Stimulated activated naive CD8-positive, alpha-beta T cell treated with anti-CD3 and anti-CD28 coated beads, Interleukin-15, amount 100 ng/mL, for 72 hours (primary cell): ENCODE measurements around the gene RARB.
A peak's percentile ranks its signal among the peaks of the same experiment; 100 is the strongest.

Source experiments
- ATAC-seq: fragments of 150-1000 bp; cut with Tn5 transposase; 2 replicates; pipeline ENCODE4 v1.10.0; 2021; ENCODE audit warnings: mild to moderate bottlenecking, moderate library complexity
- DNase-seq, 2 donors: peaks; one replicate each; pipeline ENCODE4 v3.0.0; 2021 to 2022
- H3K27ac Mint-ChIP-seq, 2 donors: one replicate each; pipeline ENCODE4 v1.8.0; 2022; ENCODE audit warnings: mild to moderate bottlenecking in 2 of 2, mixed read lengths in 2 of 2, moderate library complexity in 2 of 2
- H3K27me3 Mint-ChIP-seq: one replicate; pipeline ENCODE4 v1.8.0; 2022; ENCODE audit warnings: mixed read lengths
- H3K4me1 Mint-ChIP-seq: one replicate; pipeline ENCODE4 v1.8.0; 2022; ENCODE audit warnings: mild to moderate bottlenecking, mixed read lengths
- H3K4me3 Mint-ChIP-seq, 2 donors: one replicate each; pipeline ENCODE4 v1.8.0; 2022; ENCODE audit warnings: mild to moderate bottlenecking in 2 of 2, mixed read lengths in 2 of 2, moderate library complexity in 1 of 2
- H3K9me3 Mint-ChIP-seq, 2 donors: one replicate each; pipeline ENCODE4 v1.8.0; 2022; ENCODE audit warnings: mixed read lengths in 2 of 2

Gene RARB

DNA sequence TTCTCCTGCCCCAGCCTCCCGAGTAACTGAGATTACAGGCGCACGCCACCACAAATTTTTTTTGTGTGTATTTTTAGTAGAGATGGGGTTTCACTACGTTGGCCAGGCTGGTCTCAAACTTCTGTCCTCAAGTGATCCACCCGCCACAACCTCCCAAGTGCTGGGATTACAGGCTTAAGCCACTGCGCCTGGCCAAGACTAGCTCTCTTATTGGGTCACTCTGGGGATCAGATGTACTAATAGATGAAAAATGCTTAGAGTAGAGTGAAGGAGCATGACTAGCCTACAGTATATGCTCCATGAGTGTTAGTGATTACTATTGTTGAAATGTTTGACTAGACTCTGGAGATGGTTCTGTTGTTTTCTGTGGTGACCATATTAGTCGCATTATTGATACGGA is 21.8 kb downstream of the RARB start:
- Mint-ChIP-seq H3K27me3 (no peaks in the 10 kb centered on the region), H3K27ac (no peak overlapping the region), H3K4me3 (no peak overlapping the region), H3K9me3 (no peaks in the 10 kb centered on the region), H3K4me1 (no peaks in the 10 kb centered on the region)
- DNase-seq (no peak), ATAC-seq (no peak)

DNA sequence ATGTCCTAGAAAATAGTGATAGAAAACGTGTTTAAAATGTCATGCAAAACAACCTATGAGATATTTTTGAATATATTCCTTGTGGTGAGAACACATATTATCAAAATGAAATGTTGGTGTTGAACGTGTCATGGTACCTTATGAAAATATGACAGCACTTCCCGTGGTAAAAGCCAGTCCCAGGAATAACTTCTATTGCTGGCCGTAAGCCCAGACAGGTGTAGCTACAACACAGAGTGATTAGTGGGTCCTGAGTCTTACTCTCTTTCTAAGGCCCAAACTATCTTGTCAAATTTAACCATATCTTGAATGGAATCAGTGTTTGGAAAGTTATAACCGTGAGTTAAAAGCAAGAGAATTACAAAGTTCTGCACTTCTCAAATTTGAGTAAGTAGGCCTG is 24.1 kb downstream of the RARB start:
- DNase-seq (no peak), ATAC-seq (no peak)
- H3K4me3 Mint-ChIP-seq: no peak overlapping the region
- no peaks in the 10 kb centered on the region for H3K27me3 Mint-ChIP-seq
- H3K27ac Mint-ChIP-seq: no peak overlapping the region
- no peaks in the 10 kb centered on the region for H3K4me1 Mint-ChIP-seq
- no peaks in the 10 kb centered on the region for H3K9me3 Mint-ChIP-seq

GRCh38 chr3:25452740-25453139 is 24.7 kb downstream of the RARB start:
- H3K9me3 Mint-ChIP-seq: no peaks in the 10 kb centered on the region
- no peak overlapping the region for H3K4me3 Mint-ChIP-seq
- no peak for ATAC-seq
- H3K27me3 Mint-ChIP-seq: no peaks in the 10 kb centered on the region
- H3K4me1 Mint-ChIP-seq: no peaks in the 10 kb centered on the region
- H3K27ac Mint-ChIP-seq: no peak overlapping the region
- DNase-seq: no peak

- H3K27me3 Mint-ChIP-seq: no peaks in the 10 kb centered on the region
- H3K27ac Mint-ChIP-seq: no peak overlapping the region
- no peak for ATAC-seq
- no peaks in the 10 kb centered on the region for H3K9me3 Mint-ChIP-seq
- no peak for DNase-seq
- no peak overlapping the region for H3K4me3 Mint-ChIP-seq
- H3K4me1 Mint-ChIP-seq: no peaks in the 10 kb centered on the region
Measured at GRCh38 chr3:25453619-25454004, 25.5 kb downstream of the RARB start.

- H3K4me3 Mint-ChIP-seq: no peak overlapping the region
Measured at GRCh38 chr3:25454005-25454927, 26.2 kb downstream of the RARB start.

GRCh38 chr3:25455441-25456132 is 27.5 kb downstream of the RARB start:
- DNase-seq (no peak), ATAC-seq (no peak)
- Mint-ChIP-seq H3K4me3 (no peak overlapping the region), H3K4me1 (no peaks in the 10 kb centered on the region), H3K27me3 (no peaks in the 10 kb centered on the region), H3K9me3 (no peaks in the 10 kb centered on the region), H3K27ac (no peak overlapping the region)

More at GRCh38 chr3:25454005-25454927, 26.2 kb downstream of the RARB start:
- Mint-ChIP-seq H3K27me3 (no peaks in the 10 kb centered on the region), H3K9me3 (no peaks in the 10 kb centered on the region), H3K27ac (no peak overlapping the region), H3K4me1 (no peaks in the 10 kb centered on the region)
- no peak for DNase-seq
- no peak for ATAC-seq

DNA sequence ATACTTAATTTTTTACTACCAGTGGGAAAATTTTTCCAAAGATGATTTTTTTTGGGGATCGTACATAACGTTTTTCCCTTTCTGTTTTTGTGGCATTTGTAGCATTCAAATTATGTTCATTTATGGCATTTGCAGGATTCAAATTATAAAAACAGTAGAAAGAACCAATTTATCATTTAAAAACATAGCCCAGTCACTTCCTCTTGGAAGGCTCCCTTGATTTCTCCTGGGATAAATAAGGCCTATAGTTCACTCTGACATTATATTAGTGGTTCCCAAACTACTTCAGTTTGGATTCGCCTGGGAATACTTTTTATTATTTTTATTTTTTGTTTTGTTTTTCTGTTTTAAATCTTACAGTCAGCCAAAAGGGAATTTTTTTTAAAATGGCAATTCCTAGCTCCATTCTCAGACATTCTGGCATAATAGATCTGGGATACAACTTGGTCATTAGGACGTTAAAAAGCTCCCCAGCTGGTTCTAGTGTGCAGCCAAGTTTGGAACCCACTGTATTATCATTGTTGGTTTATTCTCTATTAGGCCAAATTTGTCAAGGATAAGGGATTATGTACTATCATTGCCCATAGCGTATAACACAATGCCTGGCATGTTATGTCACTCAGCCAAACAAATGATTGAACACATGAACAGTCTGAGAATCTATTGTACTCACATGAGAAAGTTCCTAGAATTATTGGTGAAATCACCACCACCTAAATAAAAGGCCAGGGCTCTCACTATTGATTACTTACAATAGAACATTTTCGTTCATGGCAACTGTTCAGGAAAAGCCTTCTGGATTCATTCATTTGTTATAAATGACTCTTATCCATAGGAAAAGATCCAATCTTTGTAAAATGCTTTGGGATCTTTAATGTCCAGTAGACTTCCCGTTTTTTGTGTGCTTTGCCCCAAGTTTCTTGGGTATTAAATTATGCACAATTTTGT is 28.9 kb downstream of the RARB start:
- no peaks in the 10 kb centered on the region for H3K4me1 Mint-ChIP-seq
- no peak for DNase-seq
- no peak overlapping the region for H3K27ac Mint-ChIP-seq
- ATAC-seq: no peak
- H3K9me3 Mint-ChIP-seq: no peaks in the 10 kb centered on the region
- no peaks in the 10 kb centered on the region for H3K27me3 Mint-ChIP-seq
- H3K4me3 Mint-ChIP-seq: no peak overlapping the region

DNA sequence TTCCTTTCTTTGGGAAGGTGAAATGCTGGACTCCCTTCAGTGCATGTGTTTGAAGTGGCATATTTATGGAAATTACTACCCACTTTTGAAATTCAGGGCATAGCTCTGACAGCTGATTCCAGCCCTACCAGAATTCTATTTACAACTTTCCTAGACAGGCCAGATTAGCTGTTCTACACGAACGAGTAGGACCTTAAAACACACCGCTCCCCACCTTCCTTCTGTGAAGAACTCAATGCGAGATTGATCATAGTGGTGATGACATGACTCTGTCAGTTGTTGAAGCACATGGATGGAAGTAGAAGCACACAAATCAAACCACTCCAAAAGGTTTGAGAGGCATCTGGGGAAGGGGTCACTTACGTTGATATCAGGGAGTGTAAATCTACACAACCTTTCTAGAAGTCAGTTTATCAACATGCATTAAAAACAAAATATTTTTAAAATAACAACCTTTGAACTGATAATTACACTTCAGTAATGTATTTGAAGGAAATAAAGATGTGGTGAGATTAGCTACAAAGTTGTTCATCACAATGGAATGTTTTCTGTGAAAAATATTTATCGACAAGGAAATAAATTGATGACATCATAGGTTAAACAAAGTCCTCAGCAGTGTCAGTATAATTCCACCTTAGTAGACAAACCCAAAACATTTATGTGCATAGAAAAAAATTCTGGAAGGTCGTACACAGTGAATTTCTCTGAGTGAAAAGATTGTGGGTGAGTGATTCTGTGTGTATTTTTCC is 29.8 kb downstream of the RARB start:
- no peak for DNase-seq
- no peak for ATAC-seq
- Mint-ChIP-seq H3K4me1 (no peaks in the 10 kb centered on the region), H3K4me3 (no peak overlapping the region), H3K27me3 (no peaks in the 10 kb centered on the region), H3K27ac (no peak overlapping the region), H3K9me3 (no peaks in the 10 kb centered on the region)

- no peaks in the 10 kb centered on the region for H3K4me1 Mint-ChIP-seq
- H3K27ac Mint-ChIP-seq: no peak overlapping the region
- no peak overlapping the region for H3K4me3 Mint-ChIP-seq
- DNase-seq (no peak), ATAC-seq (no peak)
- H3K9me3 Mint-ChIP-seq: no peaks in the 10 kb centered on the region
- no peaks in the 10 kb centered on the region for H3K27me3 Mint-ChIP-seq
Measured at GRCh38 chr3:25458420-25458814, 30.4 kb downstream of the RARB start.

DNA sequence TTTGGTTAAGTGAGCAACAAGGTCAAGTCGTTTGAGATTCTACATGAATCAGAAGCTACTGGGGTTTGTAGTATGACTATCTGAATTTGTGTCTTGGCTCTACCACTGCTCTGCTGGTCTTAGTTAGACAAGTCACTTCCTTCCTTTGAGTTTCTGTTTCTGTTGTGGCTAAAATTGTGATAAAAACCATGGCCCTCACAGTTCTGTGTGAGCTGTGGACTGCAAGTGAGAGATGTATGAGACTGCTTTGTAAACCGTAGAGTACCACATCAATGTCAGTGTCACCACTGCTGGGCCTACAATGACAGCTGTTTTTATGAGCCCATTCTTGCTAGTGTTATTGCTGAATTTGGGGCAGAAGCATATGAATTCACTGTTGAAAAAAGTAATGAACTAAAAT is 32.7 kb downstream of the RARB start:
- no peak overlapping the region for H3K4me3 Mint-ChIP-seq
- ATAC-seq (peak; percentile 95), DNase-seq (peak in 1 of 2 donors; percentile 18)
- H3K4me1 Mint-ChIP-seq: no peaks in the 10 kb centered on the region
- no peaks in the 10 kb centered on the region for H3K9me3 Mint-ChIP-seq
- no peak overlapping the region for H3K27ac Mint-ChIP-seq
- H3K27me3 Mint-ChIP-seq: no peaks in the 10 kb centered on the region

DNA sequence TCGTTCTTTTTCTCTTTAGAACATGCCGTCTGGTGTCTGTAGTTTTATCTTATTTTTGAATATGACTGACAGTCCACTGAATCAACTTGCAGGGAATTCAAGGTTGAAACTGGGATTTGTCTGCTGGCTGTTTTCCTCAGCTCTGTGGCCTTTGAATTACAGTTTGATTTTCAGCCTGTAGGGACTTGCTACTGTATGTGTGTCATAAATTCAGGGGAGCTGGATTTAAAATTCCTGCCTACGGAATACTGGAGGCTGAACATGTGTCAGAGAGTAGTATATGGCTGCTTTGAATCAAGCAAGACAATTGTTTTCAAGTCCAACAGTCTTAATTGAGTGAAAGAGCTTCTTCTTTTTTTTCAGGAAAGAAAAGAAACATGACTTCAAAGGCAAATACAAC is 33.9 kb downstream of the RARB start:
- Mint-ChIP-seq H3K27ac (no peak overlapping the region), H3K4me3 (no peak overlapping the region), H3K4me1 (no peaks in the 10 kb centered on the region), H3K27me3 (no peaks in the 10 kb centered on the region), H3K9me3 (no peaks in the 10 kb centered on the region)
- DNase-seq: no peak
- ATAC-seq: no peak

- ATAC-seq (no peak), DNase-seq (no peak)
- H3K27me3 Mint-ChIP-seq: no peaks in the 10 kb centered on the region
- no peaks in the 10 kb centered on the region for H3K4me1 Mint-ChIP-seq
- no peak overlapping the region for H3K4me3 Mint-ChIP-seq
- no peak overlapping the region for H3K27ac Mint-ChIP-seq
- H3K9me3 Mint-ChIP-seq: no peaks in the 10 kb centered on the region
Measured at GRCh38 chr3:25462495-25462894, 34.4 kb downstream of the RARB start.

GRCh38 chr3:25463836-25464418 is 35.9 kb downstream of the RARB start:
- H3K4me1 Mint-ChIP-seq: no peaks in the 10 kb centered on the region
- DNase-seq (no peak), ATAC-seq (no peak)
- no peaks in the 10 kb centered on the region for H3K27me3 Mint-ChIP-seq
- H3K27ac Mint-ChIP-seq: no peak overlapping the region
- H3K4me3 Mint-ChIP-seq: no peak overlapping the region
- H3K9me3 Mint-ChIP-seq: no peaks in the 10 kb centered on the region

GRCh38 chr3:25465266-25465860 is 37.3 kb downstream of the RARB start:
- no peak for ATAC-seq
- Mint-ChIP-seq H3K9me3 (no peaks in the 10 kb centered on the region), H3K4me1 (no peaks in the 10 kb centered on the region), H3K4me3 (no peak overlapping the region), H3K27ac (no peak overlapping the region), H3K27me3 (no peaks in the 10 kb centered on the region)
- no peak for DNase-seq
